Jurkat, Clone E6-1 (cell line): ENCODE data around the gene DNTT. TPM values are rescaled to one million over a fixed set of nuclear protein-coding genes. Genes with fewer than 3 reads are reported as not detected.

Source experiments
- DNase-seq: peaks from one replicate; pipeline ENCODE4 v3.0.0-alpha.2; 2011; ENCODE audit warnings: low read depth, low spot score
- H3K4me3 ChIP-seq: 2 replicates; pipeline ENCODE4 v1.5.1; 2011; ENCODE audit warnings: mild to moderate bottlenecking, low read length, control low read depth, moderate library complexity
- polyA plus RNA-seq: library from polyadenylated mRNA; unstranded; fragments of >200 nt; gene quantifications from one replicate; pipeline ENCODE4 v1.2.1, GENCODE V29; 2012; ENCODE audit warnings: missing spikeins; ENCODE audit not compliant: insufficient read length, insufficient read depth

Gene DNTT
- polyA plus RNA-seq: 0.44 TPM

DNA sequence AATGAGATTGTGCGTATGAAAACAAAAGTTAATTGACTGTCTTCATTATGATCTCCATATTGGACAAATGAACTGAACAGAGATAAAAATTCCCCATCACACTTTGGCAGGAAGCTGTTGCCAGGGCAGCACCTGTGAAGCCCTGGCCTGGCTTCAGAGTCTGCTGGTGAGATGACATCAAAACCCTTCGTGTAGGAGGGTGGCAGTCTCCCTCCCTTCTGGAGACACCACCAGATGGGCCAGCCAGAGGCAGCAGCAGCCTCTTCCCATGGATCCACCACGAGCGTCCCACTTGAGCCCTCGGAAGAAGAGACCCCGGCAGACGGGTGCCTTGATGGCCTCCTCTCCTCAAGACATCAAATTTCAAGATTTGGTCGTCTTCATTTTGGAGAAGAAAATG is at the start of gene DNTT:
Gene DNTT, plus strand, starts transcription at position 205 of the 400 bp plus-strand sequence. Its CDS starts 64 bp downstream, at position 269.
- DNase-seq: peak; percentile 85
- H3K4me3 ChIP-seq: peak within 1 kb of the TSS; percentile 84

DNA sequence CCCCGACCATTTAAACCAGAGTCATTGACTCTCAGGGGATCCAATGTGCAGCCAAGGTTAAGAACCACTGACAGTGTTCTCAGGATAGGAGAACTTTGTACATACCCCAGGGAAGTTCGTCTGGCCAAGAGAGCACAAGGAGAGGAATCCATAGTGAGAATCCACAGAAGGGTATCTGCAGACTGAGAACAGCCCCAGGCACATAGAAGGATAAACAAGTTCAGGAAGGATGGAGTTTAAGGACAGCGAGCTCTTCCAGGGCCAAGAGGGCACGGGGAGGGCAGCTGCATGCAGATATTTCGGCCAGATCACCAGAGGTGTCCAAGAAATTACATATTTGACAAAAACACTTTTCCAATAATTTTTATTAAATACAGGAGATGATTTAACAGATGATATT is 49.3 kb upstream of the DNTT start:
- no peak for DNase-seq
- H3K4me3 ChIP-seq: no peak overlapping the region

DNA sequence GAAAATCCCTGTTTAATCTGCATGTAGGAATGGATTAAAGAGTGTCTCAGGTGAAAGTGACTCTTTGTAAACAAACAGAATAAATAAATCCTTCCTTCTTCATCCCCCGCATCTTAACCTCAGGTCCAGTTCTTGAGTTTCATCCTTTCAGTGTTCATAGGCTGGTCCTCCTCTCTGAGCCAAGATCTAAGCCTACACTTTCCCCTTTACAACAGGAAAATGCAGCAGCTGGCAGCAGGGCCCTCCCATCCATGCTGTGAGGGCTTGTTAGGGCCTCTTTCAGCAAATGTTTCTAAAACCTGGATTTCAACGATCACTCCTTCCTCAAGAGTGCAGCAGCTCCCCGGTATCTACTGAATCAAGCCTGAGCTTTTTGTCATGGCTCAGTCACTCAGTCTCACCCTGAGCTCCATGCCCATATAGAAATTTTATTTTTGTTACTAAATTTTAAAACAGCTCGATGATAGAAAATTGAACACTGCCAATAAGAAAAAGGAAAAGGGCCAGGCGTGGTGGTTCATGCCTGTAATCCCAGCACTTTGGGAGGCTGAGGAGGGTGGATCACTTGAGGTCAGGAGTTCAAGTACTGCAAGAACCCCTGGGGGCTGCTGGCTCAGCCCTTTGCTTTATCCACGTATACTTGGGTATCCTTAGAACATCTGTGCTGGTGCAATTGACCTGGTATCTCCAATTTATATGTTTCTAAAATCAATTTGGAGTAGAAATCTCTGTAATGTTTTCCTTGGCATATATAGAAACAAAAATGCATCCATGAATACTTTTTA is 48.5 kb upstream of the DNTT start:
- no peak for DNase-seq
- no peak overlapping the region for H3K4me3 ChIP-seq

DNA sequence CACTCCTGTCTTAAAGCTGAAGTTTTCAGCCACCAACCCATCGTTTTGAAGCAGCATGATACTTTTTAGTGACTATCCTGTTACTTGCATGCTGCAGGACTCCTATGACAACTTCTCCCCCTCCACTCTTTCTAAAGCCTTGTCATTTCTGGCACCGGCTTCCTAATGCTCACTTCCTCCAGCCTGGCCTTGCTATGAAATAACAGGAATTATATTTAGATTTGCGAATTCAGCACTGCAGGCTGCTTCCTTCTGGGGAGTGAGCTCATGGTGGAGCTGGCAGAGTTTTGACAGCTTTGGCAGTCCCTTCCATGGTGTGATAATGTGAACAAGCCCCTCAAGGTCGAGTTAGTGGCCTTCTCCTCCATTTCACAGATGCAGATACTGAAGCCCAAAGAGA is 46.3 kb upstream of the DNTT start:
- DNase-seq: no peak
- H3K4me3 ChIP-seq: no peak overlapping the region

DNA sequence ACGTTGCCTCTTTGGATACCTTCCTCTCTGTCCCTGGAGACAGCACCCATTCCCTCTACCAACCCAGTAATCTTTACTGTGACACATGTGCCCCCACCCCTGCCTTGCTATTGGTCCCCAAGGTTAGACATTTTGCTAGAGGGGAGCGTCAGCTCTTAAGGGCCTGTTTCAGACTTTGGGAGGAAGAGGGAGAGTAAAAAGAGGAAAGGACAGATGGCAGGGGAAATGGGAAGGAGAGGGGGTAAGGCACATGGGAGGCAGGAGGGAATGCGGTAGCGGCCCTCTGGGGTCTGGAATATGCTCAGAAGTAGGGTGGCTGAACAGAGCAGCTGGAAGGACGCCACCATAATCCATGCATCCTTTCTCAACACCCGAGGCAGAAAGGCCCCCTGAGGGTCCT is 45.1 kb upstream of the DNTT start:
- H3K4me3 ChIP-seq: no peak overlapping the region
- DNase-seq: no peak

DNA sequence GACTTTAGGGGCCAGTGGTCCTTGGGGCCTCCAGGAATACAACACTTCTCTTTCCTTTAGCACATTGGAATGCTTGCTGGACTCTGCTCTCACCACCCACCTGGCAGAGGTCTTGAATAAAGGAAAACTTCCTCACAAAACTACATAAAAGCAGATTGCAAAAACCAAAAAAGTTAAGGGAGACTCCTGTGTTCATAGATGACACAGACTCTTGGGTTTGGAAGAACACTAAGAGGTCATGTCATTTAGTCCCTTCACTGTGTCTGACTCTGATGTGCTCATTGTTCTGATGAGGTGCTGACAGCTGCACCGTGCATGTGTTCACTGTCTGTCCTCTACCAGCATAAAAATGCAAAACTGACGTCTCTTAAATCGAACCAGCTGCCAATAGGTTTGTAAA is 44.2 kb upstream of the DNTT start:
- no peak for DNase-seq
- H3K4me3 ChIP-seq: no peak overlapping the region

DNA sequence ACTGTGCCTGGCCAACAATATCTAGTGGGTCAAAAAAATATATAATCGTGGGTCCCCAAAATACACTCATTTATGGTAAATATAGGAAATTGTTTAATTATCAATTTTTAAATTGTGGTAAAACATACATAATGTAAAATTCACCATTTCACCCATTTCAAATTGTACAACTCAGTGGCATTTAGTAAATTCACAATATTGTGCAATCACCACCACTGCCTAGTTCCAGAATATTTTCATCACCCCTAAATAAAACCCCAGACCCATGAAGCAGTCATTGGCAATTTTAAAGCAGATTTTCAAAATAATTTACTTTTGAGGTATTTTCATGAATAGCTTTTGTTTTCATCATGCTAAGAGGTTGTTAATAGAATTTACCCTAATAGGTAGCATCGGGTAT is 43.1 kb upstream of the DNTT start:
- no peak for DNase-seq
- no peak overlapping the region for H3K4me3 ChIP-seq

DNA sequence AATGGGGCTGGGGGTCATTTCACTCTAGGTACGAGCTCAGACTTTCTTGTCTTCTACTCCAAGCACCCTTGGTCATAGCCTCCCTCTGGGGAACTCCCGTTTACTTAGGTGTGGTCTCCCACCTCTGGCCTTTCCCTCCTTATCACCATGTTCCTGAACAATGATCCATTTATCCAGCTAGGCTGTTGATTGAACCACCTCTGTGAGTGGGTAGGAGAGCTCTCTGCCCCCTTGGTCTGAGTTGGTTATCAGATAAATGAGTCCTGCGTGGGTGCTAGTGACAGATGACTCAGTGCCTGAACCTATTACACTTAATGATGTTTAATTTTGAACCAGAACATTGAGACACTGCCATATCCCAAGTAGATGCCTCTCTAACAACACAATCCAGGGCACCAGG is 42.3 kb upstream of the DNTT start:
- DNase-seq: no peak
- no peak overlapping the region for H3K4me3 ChIP-seq

DNA sequence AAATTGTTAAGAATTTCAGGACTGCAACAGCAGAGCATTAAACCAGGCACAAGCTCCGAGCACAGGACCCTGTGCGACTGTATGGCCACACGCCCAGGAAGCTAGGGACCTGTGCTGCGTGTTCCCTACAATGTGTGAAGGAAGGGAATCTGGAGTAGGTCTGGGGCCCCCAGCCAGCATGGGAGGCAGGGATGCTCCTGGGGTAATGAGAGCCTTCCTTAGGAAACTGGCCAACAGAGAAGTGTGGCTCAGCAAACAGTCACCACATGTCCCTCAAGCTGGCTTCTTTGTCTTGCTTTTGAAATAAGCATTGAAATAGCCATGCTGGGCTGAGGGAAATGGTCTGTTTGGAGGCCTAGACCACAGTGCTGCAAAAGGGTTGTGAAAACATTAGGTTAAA is 41.1 kb upstream of the DNTT start:
- DNase-seq: no peak
- no peak overlapping the region for H3K4me3 ChIP-seq

DNA sequence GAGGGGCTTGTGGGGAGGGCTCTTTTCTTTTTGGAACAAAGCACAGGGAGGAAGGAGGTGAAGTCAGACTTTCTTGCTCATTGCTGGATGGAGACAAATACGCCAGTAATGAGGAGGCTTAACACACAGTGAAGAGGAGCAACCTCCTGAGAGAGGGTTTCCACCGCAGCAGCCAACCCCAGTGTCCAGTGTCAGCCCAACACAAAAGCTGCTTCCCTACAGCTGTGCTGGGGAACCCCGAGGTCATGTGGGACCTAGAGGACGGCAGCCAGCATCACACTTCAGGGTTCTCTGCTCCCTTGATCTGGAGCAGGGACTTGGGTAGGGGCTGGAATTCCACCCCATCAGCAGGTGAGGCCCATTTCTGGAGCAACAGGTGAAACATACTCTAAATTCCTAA is 40.6 kb upstream of the DNTT start:
- H3K4me3 ChIP-seq: no peak overlapping the region
- DNase-seq: no peak

DNA sequence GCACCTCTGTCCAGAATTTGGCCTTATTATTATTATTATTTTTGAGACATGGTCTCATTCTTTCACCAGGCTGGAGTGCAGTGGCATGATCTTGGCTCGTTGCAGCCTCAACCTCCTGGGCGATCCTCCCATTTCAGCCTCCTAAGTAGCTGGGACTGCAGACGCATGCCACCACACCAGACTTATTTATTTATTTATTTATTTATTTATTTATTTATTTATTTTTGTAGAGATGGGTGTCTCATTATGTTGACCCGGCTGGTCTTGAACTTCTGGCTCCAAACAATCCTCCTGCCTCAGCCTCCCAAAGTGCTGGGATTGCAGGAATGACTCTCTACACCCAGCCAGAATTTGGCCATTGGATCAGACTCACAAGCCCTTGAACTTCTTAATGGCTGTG is 39.3 kb upstream of the DNTT start:
- DNase-seq: no peak
- no peak overlapping the region for H3K4me3 ChIP-seq

DNA sequence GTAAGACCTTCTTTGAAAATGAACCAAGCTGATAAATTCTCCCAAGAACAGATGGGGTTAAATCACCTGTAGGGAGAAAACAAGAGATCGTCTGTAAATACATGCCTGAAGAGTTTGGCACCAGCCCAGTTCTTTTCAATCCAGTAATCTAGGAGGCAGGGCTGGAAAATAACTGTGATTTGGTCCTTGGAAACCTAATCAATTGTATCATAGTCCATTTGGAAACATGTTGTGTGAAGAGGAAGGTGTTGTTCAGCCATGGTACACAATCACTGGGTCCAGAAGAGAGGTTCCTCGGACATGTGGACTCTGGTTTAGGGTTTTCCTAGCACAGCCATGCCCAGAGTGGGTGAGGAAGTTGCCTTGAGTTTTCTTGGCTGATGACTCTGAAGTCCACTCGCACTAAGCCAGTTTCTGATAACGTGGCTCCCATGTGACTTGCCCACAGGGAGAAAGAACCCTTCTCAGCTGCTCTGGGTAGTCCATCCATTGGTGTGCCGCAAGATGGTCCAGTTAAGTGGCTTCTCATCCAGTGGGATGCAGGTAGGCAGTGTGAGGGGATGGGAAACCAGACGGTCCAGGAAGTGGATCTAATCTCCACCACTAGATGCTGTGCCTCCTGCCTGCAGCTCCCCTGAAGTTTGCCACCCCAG is 38.0 kb upstream of the DNTT start:
- H3K4me3 ChIP-seq: no peak overlapping the region
- no peak for DNase-seq

DNA sequence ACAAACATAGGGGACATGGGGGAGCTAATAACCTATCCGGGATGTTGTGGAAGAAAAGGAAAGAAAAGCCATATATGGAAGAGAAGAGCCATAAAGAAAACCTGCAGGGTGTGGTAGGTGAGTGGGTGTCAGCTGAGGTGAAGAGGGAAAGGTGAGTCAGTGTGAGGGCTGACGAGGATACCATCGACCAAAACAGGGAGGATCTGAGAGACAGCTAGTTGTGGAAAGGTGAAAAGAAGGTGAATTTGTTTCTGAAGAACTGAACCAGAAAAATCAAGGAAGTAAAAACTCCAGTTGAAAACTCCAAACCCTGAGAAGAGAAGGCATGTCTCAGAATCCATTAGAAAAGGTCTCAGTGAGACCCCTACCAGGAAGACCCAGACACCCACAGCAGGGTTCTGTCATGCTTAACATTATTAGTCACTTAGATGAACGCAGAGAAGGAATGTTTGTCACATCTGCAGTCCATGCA is 37.0 kb upstream of the DNTT start:
- DNase-seq: no peak
- no peak overlapping the region for H3K4me3 ChIP-seq

DNA sequence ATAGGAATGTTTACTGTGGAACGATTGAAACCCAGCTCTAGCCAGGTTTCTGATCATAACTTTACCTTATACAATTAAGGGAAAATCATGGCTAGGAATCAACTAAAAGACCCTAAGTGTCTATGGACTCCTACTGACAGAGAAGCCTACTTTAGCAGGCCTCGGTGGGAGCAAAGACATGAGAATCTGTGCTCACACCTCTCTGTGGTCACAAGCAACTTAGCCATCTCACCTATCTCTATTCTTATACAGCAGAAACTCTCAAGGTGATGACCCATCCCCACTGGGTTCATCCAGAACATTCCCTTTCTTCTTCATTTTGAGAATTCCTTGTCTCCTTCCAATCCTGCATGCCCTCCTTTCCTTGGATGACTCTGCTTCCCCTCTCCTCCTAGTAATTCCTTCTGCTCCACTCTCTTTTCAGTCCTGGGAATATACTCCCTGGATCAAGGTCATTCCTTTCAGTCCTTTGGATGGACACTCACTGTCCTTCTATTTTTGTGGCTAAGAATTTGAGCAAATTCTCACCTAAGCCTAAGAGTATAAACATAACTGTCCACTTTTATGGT is 35.8 kb upstream of the DNTT start:
- H3K4me3 ChIP-seq: no peak overlapping the region
- DNase-seq: no peak

DNA sequence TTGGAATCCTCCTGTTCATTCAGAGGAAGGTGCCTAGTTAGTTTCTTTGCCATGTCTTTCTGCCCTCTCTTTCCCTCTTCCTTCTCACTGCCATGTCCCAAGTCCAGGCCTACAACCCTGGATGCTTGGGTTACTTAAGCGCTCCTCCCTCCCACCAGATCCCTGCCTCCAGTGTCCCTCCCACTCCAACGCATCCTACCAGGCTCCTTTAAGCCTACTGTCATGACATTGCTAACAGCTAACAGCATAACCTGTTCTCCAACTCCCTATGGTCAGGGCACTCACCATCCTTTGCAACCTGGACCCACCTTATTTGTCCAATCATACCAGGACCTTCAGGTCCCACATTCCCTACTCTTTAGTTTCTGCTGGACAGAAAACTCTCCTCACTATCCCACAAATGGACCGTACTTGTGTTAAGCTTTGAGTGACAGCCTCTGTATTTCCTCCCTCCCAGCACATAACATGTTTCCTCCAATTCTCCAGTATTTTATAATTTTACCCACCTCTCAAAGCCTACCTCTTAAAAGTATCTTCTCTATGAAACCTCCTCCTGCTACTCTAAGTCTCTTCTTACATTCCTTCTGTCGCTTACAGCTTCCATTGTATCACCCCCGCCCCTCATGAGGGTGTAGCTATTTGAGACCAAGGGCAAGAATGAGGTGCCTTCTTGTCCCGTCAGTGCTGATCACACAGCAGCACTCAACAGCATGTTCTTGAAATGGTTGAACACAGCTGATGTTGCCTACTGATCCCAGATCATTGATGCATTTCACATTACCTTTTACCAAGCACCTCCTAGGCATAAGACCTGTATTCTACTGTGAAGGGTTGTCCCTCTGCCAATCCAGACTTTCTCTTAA is 34.6 kb upstream of the DNTT start:
- no peak overlapping the region for H3K4me3 ChIP-seq
- no peak for DNase-seq

DNA sequence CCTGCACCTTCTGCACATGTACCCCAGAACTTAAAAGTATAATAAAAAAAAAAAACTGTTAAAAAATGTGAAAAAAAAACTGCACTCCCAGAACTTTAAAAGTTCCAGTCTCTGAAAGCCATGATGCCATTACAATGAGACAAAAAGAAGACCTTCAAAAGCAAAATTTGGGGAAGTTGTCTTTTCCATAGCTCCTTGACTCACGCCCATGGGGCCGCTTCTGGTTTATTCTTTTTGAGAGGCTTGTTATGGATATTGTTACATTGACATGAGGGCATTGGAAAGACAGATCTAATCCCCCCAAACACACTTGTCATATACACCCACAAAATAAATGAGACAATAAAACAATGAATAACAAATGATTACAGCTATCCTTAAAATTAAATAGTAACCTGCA is 33.7 kb upstream of the DNTT start:
- no peak overlapping the region for H3K4me3 ChIP-seq
- no peak for DNase-seq

DNA sequence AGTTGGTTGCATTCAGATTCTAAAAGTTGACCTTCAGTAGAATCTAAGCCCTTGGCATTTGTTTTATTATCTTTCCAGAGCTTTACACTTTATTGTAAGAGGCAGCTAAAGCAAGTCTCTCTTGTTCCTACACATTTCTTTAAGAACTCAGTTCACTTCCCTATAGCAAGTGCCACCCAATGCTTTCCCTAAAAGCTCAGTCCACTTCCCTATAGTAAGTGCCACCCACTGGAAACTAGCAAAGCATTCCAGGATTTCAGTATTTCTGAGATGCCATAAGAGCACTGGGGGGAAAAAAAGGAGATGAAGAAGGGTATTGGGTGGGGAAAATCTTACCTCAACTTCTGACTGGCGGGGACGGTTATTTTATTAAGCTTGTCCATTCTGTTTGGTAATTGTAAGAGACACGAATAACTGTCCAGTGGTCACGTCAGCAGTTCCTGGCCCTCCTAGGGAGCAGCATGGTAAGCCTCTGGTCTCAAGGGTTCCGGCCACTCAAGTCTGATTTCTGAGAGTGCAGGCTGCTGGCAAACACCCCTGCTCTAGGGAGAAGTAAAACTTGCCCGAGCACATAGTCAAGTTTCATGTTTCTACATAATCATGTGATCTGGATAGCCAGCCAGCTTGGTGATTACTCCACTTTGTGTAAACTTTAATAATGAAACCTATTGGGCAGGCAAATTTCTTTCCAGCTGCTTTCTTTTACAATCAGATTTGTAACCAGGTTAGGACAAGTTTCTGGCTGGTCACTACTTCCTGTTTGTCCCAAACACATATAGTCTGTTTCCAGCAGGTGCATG is 33.0 kb upstream of the DNTT start, which contains the start of gene BLNK:
Gene BLNK, minus strand, starts transcription at position 554 of the 800 bp plus-strand sequence. Its CDS starts 171 bp downstream, at position 383.
- H3K4me3 ChIP-seq: no peak within 1 kb of the TSS
- DNase-seq: no peak
